EH (cell line): Measurements from ENCODE around the gene SNAP25.

Experiments
- DNase-seq: peaks from one replicate; pipeline ENCODE4 v3.0.0-alpha.2; 2015; ENCODE audit warnings: low read depth

The SNAP25 gene

DNA sequence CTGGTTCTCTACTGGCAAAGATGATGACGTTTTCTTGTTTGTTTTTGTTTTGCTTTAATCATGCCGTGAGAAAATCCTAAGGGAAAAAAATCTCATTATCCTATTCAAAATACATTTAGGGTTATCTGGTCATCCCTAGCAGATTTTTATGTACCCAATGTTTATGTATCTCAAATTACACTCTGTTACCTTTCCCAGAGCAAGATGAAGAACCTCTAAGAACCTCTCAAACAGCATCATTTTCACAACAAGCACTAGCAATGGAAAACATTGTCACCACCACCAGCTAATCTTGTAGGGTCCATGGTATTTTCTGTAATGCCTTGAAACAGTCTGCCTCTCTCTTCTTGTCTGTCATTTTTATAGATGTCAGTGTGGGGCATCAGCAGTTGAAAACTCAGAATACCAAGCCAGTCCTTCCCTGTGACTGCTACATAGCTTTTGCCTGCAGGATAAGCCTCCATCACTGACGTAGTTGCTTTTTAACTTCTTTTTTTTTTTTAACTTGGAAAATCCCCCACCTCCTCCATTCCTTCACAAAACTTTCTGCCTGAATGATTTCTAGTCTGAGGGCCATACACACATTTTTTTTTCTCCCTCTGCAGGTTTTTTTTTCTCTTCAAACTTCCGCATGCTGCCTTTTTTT lies 2.4 kb upstream of the SNAP25 start:
- DNase-seq = no peak

DNA sequence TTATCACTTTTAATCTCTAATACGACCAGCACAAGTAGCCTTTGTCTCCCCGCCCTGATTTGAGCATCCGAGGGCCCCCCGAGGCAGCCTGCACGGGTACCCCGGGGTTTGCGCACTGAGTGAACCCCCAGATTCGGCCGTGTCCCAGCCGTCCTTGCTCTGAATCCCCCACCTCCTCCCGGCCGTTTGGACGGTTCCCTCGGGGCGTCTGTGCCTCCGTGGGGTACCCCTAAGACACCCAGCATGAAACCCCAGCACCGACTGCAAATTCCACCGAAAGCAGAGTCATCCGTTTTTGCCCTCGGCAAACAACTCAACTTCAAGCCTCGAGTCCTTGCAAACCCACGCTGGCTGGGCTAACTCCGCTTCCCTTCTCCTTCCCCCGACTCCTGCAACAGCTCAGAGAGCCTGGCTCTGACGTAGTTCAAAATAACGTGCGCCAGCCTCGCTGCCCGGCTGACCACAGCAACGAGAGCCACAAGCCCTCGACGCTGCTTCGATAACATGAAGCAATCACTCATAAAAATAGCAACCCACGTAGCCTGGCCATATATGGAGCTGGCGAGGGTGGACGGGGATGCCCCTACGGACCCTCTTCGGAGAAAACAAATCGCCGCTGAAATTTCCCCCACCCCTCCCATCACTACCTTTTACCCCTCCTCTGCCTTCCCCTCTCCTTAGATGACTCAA lies 764 bp upstream of the SNAP25 start:
- DNase-seq = peak; percentile 70

DNA sequence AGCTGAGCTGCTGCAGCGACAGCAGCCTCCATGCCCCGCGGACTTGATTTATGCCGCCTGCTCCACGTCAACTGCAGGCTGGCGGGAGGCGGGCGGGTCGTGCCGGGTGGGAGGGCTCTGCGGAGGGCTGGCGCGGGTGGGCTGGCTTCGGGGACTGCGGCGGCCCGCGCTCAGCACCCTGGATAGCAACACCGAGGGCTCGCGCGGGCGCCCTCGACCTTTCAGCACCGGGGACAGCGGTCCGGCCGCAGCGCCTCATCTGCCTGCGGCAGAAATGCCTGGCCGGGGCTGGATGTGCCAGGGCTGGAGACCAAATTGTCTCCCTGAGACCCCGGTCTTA lies 792 bp downstream of the SNAP25 start:
- peak; percentile 64 for DNase-seq

DNA sequence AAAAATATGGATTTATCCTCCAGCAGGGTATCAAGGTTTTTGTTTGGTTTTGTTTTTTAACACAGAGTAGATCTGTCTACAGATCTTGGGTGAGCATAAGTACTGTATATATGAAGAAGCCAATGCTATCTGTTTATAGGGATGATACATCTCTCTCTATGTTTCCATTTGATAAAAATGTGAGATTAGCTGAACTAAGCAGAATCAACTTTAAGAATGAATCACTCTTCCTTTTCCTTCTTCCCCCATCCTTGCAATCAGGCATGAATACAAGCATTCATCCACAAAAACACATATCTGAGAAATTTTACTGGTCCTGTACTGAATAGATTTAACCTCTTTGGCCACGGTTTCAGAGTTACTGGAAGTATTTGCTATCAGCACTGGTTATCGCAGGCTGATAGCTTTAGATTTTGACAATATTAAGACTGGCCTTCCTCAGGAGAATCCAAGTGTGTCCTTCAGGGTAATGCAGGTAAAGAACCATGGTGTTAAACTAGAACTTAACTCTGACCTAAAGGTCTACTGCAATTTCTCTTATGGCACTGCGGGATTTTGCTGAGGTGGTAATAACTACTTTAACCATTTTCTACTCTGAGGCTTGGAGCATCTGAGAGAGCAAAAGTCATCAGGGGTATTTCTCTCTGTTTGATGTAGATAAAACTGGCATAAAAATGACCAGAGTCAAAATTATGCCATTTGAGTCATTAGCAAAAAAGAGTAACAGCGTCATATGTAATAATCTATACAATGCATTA lies 1.5 kb downstream of the SNAP25 start:
- no peak for DNase-seq

DNA sequence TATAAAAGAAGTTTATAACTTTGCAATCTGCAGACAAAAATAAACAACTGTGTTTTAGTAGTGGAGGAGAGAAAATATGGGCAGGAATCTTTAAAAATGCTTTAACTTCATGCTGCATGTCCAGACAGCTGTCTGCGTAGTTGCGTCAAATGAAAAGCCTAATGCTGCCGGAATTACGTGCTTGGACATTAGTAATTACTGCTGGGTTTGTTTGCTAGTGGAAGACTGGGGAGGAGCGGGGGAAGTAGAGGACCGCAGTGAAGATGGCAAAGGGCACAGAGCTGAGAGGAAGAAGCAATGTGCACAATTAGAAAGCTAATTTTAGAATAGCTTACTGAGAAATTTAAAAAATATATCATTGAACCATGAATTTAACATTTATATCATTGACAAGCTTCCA lies 2.4 kb downstream of the SNAP25 start:
- DNase-seq = no peak

DNA sequence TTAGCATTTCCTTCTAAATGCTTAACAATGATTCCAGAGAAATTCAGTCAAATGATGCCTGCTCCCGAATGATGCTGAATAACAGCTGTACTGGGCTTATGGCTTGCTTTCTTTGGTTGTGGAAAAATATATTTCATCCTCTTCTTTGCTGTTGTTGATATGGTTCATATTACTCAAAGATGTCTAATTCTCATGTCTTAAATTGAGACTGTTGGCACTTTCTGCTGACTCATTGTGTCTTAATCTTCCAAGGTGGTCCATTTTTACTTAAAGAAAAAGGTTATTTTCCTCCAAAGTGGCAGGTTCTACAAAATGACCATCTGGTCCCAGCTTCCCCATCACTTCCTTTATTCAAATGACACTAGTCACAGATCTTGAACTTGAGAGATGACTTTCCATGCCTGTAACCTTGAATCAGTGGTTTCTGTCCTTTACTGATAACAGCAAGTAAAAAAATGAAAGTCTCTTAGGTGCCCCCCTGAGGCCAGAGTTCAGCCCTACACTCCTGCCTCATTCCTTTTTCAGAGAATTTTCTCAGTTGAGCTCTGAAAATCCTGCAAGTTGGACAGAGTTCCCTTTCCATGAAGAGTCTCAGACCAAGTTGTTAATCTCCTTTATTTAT lies 6.9 kb downstream of the SNAP25 start:
- no peak for DNase-seq

DNA sequence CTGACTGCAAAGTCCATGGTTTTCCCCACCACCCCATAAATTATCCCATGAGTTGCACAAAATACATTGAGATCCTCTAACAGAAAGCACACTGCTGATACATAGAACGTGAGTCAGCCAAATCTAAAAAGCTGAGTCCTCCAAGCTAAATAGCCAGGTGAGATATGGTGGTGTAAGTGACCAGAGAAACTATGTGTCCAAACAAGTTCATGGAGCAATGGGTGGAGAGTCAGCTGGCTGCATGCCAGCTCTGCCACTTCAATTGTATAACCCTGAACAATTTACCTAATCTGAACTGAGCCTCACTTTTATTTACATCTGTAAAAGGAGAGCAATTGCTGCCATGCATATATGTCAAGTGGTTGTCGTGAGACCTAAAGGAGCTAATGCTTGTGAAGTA lies 9.7 kb downstream of the SNAP25 start:
- DNase-seq = no peak

DNA sequence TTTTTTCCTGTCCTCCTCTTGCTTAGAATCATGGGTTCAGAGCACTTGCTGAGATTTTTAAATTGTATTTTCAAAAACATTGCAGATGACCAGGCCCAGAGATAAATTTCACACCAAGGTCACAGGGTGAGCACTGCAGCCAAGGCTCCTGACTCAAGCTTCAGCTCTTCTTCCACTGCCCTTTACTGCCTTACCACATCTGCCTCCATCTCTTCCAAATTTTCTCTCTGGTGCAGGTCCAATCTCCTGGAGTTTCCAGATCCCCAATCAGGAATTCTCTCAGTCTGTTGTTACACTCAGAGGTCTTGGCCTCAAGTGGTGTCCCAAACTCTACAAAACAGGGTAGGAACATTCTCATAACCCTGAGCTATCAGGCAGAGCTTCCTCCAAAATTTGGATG lies 12.7 kb downstream of the SNAP25 start:
- no peak for DNase-seq

DNA sequence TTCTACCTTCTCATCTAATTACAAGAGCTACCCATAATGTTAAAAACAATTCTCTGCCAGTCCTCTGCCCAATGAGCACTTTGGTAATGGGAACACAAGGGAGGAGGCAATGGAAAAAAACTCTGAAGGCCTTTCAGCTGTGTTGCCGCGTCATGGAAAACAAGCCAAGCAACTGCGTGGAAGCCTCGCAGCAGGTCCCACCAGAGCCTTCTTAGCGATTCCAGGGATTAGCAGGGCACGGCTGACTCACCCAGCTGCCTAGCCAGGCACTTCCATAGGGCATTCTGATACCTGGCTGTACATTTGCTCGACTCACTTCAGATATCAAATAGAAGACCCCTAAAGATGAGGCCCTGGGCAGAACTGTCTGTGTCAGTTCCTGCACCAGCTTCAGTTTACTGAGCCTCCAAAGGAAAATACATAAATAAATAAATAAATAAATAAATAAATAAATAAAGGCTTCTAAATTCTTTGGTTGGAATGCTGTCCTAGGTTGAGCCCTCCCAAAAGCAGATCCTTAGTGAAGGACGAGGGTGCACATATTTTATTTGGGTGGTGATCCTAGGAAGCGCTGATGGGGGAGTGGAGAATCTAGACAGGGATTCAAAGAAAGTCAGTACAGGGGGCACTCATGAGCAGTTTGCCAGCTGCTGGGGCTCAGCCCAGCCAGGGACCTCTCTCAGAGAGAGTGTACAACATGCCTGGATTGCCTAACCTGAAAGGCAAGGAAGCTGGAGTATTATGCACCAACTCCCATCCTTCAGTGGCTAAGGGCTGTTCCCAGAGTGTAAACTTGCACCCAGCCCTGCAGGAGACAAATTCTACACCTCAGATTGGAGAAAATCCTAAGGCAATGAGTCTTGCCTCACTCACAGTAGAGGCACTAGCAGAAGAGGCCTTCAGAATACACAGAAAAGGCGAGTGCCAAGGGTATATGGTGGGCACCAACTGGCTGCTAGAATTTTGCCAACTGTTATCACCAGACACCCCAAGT lies 18.2 kb downstream of the SNAP25 start:
- no peak for DNase-seq

DNA sequence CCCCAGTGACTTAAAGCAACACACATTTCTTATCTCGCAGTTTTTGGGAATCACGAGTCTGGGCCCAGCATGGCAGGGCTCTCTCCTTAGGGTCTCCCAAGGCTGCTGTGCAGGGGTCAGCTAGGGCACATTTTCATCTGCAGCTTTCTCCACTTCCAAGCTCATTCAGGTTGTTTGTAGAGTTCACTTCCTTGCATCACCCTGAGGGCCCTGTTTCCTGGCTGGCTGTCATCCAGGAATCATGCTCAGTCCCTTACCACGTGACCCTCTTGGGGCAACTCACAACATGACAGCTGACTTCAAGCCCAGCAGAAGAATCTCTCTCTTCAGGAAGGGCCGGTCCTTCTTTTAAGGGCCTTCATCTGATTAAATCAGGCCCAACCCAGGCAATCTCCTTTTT lies 21.3 kb downstream of the SNAP25 start:
- DNase-seq = peak; percentile 23

DNA sequence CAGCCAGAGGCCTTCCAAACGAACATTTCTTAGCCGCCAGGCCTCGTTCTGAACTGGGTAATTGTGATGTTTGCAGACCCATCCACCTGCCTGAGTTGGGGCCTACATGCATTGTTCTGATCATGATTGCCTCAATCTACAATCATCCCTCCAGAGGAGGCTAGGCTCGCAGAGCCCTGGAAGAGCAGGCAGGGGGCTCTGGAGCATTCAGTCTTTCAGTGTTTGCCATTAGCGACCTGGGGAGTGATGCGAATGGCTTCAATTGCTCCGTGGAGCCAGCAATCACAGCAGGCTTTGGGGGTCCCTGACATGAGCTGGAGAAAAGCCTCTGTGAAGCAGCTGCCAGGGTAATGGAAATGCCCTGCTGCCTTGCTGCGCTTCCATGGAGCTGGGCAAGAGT lies 22.0 kb downstream of the SNAP25 start:
- DNase-seq = no peak

DNA sequence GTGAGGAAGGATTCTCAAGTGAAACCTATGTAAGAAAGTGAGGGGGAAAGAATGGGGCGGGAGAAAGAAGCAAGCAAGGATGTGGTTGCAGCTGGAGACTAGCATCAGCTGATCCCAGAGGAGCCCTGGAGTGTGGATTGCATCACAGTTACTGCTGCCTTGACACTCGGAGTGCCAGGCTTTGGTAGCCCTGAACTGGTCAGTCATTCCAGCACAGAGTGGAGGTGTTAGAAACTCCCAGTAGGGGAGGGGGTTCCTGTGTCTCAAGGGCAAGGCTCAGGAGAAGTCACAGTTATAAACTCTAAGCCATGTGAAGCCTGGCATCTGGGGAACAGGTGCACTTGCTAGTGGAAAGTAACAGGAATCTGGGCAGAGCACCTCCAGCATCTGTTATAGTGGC lies 23.5 kb downstream of the SNAP25 start:
- DNase-seq = no peak

DNA sequence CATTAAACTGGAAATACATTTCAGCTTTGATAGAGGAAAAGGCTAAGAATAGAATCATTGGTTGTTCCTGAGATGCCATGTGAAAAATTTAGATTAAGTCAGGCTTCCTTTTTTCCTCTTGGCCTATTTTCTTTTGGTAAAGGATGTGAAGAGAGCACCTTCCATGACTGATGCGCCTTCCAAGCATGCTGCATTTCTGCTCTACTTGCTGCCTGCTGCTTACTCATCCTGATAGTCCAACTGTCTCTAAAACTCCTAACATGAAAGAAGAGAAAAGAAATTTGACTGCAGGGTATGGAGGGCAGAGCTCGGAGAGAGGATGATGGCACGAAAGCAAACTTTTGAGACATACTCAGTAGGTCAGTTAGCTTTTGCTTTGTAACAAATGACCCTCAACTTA lies 28.8 kb downstream of the SNAP25 start:
- peak; percentile 7 for DNase-seq

DNA sequence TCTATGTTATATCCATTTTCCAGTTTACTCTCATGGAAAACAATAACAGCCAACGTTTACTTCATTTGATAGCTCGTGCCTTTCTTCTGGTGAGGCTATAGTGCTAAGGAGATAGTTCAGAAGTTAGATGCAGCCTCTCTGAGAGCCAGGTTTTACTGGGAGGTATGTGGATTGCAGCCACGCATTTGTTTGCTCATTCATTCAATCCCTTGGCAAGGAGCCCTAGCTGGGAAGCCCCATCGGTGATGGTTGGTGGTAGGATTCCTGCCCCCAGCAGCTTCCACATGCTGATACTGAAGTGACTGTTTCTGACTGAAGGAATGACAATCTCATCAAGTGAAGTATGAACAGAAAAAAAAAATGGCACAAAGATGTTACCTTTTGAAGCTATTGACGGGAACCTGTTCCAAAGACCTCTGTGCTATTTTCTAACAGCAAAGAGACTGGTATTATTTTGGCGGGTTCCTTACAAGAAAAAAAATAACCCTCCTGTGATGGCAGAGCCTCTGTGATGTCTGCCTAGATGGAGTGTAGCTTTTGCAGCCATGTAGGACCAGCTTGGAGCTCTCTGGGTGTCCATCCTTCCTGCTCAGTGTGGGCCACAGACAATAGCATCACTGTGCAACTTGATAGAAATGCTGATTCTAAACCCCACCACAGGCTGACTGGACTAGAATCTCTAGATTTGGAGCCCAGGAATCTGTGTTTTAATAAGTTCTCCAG lies 30.6 kb downstream of the SNAP25 start:
- no peak for DNase-seq

DNA sequence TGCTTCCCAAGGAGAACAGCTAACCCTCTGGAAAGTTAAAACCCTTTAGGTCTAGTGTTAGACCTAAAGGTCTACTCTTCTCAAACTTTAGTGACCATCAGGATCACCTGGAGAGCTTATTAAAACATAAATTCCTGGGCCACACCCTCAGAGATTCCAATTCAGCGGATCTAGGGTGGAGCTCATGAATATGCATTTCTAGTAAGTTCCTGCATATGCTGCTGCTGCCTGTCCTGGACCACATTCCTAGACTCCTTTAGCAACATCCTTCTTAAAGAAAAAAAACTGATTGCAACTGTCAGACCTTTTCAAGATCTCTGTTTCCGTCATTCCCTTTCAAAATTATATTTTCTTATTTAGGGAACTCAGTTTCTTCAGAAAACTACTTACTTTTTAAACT lies 31.2 kb downstream of the SNAP25 start:
- no peak for DNase-seq

DNA sequence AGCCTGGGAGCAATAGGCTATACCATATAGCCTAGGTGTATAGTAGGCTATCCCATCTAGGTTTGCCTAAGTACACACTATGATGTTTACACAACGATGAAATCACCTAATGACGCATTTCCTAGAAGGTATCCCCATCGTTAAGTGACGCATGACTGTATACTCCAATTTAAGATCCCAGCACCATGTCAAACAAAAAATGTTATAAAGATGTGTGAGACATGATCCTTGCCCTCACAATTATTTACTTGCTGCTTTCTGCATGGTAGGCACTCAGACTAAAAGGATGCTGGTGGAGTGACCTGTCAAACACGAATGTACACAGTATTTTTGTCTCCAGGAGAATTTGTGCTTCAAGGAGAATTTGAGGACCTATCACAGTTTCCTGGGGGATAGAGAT lies 32.3 kb downstream of the SNAP25 start:
- DNase-seq = no peak

DNA sequence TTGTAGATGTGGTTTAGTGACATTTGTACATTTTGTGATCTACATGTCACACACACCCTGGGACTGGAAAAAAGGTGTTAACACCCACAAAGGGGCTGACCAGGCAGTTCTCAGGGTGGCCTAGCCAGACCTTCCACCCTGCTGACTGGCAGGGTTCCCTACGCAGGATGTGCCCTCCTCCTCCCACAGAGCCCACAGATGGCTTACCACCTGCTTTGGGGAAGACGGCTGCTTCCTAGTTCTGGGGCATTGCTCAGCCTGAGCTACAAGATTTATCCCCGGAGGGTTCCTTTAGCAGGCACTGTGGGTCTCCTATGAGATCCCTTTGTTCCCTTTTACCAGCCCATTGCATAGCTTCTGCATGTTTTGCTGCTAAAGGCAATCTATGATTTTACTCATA lies 35.1 kb downstream of the SNAP25 start:
- DNase-seq = no peak

DNA sequence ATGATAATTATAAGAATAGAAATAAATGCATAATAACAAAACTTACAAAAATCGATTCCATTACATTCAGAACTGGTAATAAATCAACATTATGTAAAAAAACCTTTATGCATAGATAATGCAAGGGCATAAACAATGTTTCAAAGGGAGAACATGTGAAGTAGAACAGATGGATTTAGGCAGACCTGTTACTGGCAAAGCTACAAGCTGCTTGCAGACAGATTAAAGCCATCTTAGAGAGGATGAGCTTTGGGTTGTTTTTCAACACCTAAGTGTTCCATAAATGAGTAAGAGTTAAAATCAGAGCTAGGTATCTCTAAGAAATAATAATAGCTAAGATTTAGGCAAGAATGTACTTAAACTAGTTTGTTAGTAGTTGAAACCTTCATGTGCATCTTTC lies 37.2 kb downstream of the SNAP25 start:
- DNase-seq = no peak

DNA sequence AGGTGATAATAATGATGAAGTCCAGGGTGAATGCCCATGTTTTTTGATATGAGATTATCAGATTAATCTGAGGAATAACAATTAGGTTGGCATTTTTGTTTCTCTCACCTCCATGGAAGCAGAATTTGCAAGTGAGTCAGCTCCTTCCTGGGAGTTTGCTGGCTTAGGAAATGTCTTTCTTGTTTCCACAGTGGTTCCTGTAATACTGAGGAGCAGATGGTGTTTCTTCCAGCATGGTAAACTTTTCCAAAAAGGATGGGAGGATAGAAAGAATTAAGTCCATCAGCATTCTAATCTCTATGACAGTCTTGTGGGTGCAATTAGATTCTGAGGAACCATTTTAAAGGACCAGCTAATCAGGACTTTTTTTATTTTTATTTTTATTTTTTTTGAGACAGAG lies 40.5 kb downstream of the SNAP25 start:
- DNase-seq = no peak

DNA sequence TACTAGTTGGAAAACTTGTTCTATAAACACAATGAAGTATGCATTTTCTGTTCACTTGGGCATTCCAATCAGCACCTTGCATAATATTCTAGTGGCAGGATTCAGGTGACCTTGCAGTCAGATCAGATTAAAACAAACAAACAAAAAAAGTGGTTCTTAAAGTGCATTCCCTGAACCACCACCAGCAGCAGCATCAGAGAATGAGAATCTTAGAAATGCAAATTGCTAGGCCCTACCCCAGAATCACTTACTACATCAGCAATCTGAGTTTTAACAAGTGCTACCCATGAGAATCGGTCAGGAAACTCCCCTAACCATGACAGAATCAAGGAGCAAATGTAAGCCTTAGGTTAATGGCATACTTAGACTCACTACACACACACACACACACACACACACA lies 41.7 kb downstream of the SNAP25 start:
- DNase-seq = no peak

DNA sequence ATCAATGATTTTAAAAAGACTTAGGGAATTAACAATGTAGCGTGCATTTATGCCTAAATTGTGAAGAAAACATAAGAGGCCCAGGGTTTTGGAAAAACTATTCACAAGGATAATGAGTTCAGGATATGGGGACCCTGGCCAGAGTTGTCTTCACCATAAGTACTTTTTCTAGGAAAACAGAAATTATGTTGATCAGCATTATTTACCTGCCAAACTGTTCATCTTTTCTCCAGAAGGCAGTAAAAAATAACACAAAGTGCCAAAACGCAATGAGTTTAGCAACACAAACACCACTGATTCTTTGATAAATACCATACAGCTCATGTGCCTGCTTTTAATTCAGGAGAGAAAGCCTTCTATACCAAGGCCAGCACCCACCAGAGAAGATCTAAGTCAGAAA lies 43.1 kb downstream of the SNAP25 start:
- no peak for DNase-seq
